GM13976 (cell line): ENCODE measurements around the gene CRISP2.
"Not testable (repeated sequence)": the region's sequence is repeated elsewhere in the genome, so short reads cannot be mapped to it uniquely, and the experiment has no call there.

Experiments used
- DNase-seq: peaks from one replicate; pipeline ENCODE4 v3.0.0; 2012; ENCODE audit warnings: low spot score
- CTCF ChIP-seq: IDR thresholded peaks from 2 replicates; pipeline ENCODE4 v1.5.1; 2012; ENCODE audit warnings: borderline replicate concordance, mild to moderate bottlenecking; ENCODE audit not compliant: insufficient read depth; ENCODE audit errors: extremely low read depth, missing control alignments, control extremely low read depth
- in situ Hi-C: fragments of 300-500 bp; cut with MboI; formaldehyde crosslinking; loops from one replicate; pipeline ENCODE4 v1.12.0; 2022; ENCODE audit warnings: low sequenced_read_pairs, mixed read lengths, inconsistent platforms; ENCODE audit not compliant: unreplicated experiment

The CRISP2 gene

GRCh38 chr6:49676671-49677281 lies 36.6 kb downstream of the CRISP2 start:
- DNase-seq, result no peak
- in situ Hi-C loops, result no loop called here
- no peak for TF ChIP-seq CTCF

- in situ Hi-C loops, result no loop called here
- DNase-seq, result no peak
- no peak for TF ChIP-seq CTCF
Observed at GRCh38 chr6:49675816-49676215, 37.5 kb downstream of the CRISP2 start.

- in situ Hi-C loops, result no loop called here
- no peak for DNase-seq
- TF ChIP-seq CTCF, result no peak
Observed at GRCh38 chr6:49668083-49668511, 45.2 kb downstream of the CRISP2 start.

- no peak for DNase-seq
- in situ Hi-C loops, result no loop called here
- TF ChIP-seq CTCF, result no peak
Observed at GRCh38 chr6:49666930-49667757, 46.2 kb downstream of the CRISP2 start.

- in situ Hi-C loops, result no loop called here
- no peak for TF ChIP-seq CTCF
- DNase-seq, result no peak
Observed at GRCh38 chr6:49666480-49666879, 46.9 kb downstream of the CRISP2 start.

- in situ Hi-C loops, result no loop called here
- no peak for TF ChIP-seq CTCF
Observed at GRCh38 chr6:49664817-49665216, 48.5 kb downstream of the CRISP2 start.

GRCh38 chr6:49664054-49664453 lies 49.3 kb downstream of the CRISP2 start:
- in situ Hi-C loops, DNase-seq: not testable (repeated sequence)

More at GRCh38 chr6:49664817-49665216, 48.5 kb downstream of the CRISP2 start:
- no peak for DNase-seq
